SK-N-MC (cell line): Measurements from ENCODE around the gene SLC22A13.

Source experiments
- DNase-seq: peaks from one replicate; pipeline ENCODE4 v3.0.0-alpha.2; 2011; ENCODE audit warnings: low read depth, low spot score
- H3K27ac ChIP-seq: fragments of 200-600 bp; sonication (generic); 2 replicates; pipeline ENCODE4 v1.5.1; 2016; ENCODE audit warnings: mixed run types
- H3K36me3 ChIP-seq: fragments of 200-600 bp; sonication (generic); 2 replicates; pipeline ENCODE4 v1.6.1; 2017; ENCODE audit warnings: antibody characterized with exemption, low read length, mixed read lengths; ENCODE audit not compliant: insufficient read depth
- H3K4me3 ChIP-seq: fragments of 200-600 bp; sonication (generic); 2 replicates; pipeline ENCODE4 v1.5.1; 2016
- H3K9ac ChIP-seq: fragments of 200-600 bp; sonication (generic); 2 replicates; pipeline ENCODE4 v1.8.0; 2017; ENCODE audit warnings: mixed run types, mixed read lengths; ENCODE audit not compliant: insufficient read length
- H3K9me3 ChIP-seq: fragments of 200-600 bp; sonication (generic); 2 replicates; pipeline ENCODE4 v1.6.1; 2017; ENCODE audit warnings: low read depth, mild to moderate bottlenecking, antibody characterized with exemption, low read length, moderate library complexity, mixed read lengths
- EZH2 ChIP-seq: fragments of 200-600 bp; sonication (generic); IDR thresholded peaks from one replicate; pipeline ENCODE4 v1.6.1; 2017; ENCODE audit warnings: antibody characterized with exemption
- FOXP2 ChIP-seq: optimal IDR thresholded peaks from 2 replicates; pipeline ENCODE3; 2011; ENCODE audit warnings: mild to moderate bottlenecking, moderate library complexity; ENCODE audit not compliant: insufficient read depth; ENCODE audit errors: extremely low read length, control extremely low read depth
- POLR2AphosphoS5 ChIP-seq: IDR thresholded peaks from 2 replicates; pipeline ENCODE4 v1.6.1; 2012; ENCODE audit warnings: mild to moderate bottlenecking, low read depth, low read length, borderline replicate concordance

SLC22A13 gene

GRCh38 chr3:38268522-38268921 lies 2.9 kb downstream of the SLC22A13 start:
- DNase-seq, result no peak
- no peak for TF ChIP-seq FOXP2
- no peak for TF ChIP-seq POLR2AphosphoS5
- TF ChIP-seq EZH2, result no peak
- H3K9ac ChIP-seq, result no peak overlapping the region
- H3K36me3 ChIP-seq, result no peaks in the 10 kb centered on the region
- H3K4me3 ChIP-seq, result no peak overlapping the region
- H3K9me3 ChIP-seq, result no peaks in the 10 kb centered on the region
- H3K27ac ChIP-seq, result no peak overlapping the region

DNA sequence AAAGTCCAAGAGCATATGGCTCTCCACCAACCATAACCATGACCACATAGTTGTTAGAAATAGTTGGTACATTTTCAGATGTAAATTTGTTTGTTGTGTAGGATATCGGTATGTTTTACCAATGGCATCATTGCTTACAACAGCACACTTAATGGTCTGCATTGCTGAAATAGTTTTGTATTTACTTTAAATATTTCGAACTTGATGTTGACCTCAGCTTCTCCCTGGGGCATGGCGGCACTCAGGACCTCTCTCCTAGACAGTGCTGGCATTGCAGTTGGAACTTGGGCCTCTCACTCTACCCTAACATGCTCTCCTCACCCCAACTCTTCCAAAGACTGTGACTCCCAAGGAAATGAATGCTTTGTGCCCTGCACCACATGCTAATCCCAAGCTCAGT lies 5.0 kb downstream of the SLC22A13 start:
- no peaks in the 10 kb centered on the region for H3K9me3 ChIP-seq
- TF ChIP-seq FOXP2, result no peak
- no peak for TF ChIP-seq POLR2AphosphoS5
- no peak for TF ChIP-seq EZH2
- no peak overlapping the region for H3K4me3 ChIP-seq
- H3K36me3 ChIP-seq, result no peaks in the 10 kb centered on the region
- no peak overlapping the region for H3K9ac ChIP-seq
- no peak for DNase-seq
- H3K27ac ChIP-seq, result no peak overlapping the region

- H3K9ac ChIP-seq, result no peak overlapping the region
- no peak for TF ChIP-seq FOXP2
- TF ChIP-seq EZH2, result no peak
- no peak for TF ChIP-seq POLR2AphosphoS5
These were observed 5.9 kb downstream of the SLC22A13 start for GRCh38 chr3:38271553-38271952.

GRCh38 chr3:38274864-38275649 lies 9.4 kb downstream of the SLC22A13 start:
- Histone ChIP-seq H3K9ac (no peak overlapping the region), H3K27ac (no peak overlapping the region), H3K36me3 (no peaks in the 10 kb centered on the region), H3K9me3 (no peaks in the 10 kb centered on the region), H3K4me3 (no peak overlapping the region)
- TF ChIP-seq EZH2 (no peak), POLR2AphosphoS5 (no peak), FOXP2 (no peak)
- DNase-seq, result no peak

More at GRCh38 chr3:38271553-38271952, 5.9 kb downstream of the SLC22A13 start:
- no peak for DNase-seq
- no peak overlapping the region for H3K4me3 ChIP-seq
- H3K27ac ChIP-seq, result no peak overlapping the region
- no peaks in the 10 kb centered on the region for H3K9me3 ChIP-seq
- H3K36me3 ChIP-seq, result no peaks in the 10 kb centered on the region

DNA sequence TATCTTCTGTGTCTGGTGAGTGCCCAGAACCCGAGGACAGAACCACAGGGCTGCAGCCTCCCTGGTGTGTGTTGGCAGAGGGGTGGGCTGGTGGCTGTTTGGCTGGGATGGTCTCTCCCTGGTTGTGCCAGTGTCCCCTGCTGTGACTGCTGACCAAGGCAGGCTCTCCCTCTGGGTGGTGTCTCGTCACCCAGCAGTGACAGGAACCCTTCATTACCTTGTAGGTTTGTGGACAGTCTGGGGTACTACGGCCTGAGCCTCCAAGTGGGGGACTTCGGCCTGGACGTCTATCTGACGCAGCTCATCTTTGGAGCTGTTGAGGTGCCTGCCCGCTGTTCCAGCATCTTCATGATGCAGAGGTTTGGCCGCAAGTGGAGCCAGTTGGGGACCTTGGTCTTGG lies 10.0 kb downstream of the SLC22A13 start:
- Histone ChIP-seq H3K4me3 (no peak overlapping the region), H3K9me3 (no peaks in the 10 kb centered on the region), H3K9ac (no peak overlapping the region), H3K36me3 (no peaks in the 10 kb centered on the region), H3K27ac (no peak overlapping the region)
- TF ChIP-seq FOXP2 (no peak), EZH2 (no peak), POLR2AphosphoS5 (no peak)
- no peak for DNase-seq

- Histone ChIP-seq H3K9me3 (no peaks in the 10 kb centered on the region), H3K27ac (no peak overlapping the region), H3K9ac (no peak overlapping the region), H3K4me3 (no peak overlapping the region), H3K36me3 (no peaks in the 10 kb centered on the region)
- TF ChIP-seq POLR2AphosphoS5 (no peak), FOXP2 (no peak), EZH2 (no peak)
- DNase-seq, result no peak
These were observed 10.7 kb downstream of the SLC22A13 start for GRCh38 chr3:38276081-38276916.

- Histone ChIP-seq H3K4me3 (no peak overlapping the region), H3K9me3 (no peaks in the 10 kb centered on the region), H3K27ac (no peak overlapping the region), H3K9ac (no peak overlapping the region), H3K36me3 (no peaks in the 10 kb centered on the region)
- DNase-seq, result no peak
- TF ChIP-seq FOXP2 (no peak), EZH2 (no peak), POLR2AphosphoS5 (no peak)
These were observed 11.5 kb downstream of the SLC22A13 start for GRCh38 chr3:38276917-38277630.

DNA sequence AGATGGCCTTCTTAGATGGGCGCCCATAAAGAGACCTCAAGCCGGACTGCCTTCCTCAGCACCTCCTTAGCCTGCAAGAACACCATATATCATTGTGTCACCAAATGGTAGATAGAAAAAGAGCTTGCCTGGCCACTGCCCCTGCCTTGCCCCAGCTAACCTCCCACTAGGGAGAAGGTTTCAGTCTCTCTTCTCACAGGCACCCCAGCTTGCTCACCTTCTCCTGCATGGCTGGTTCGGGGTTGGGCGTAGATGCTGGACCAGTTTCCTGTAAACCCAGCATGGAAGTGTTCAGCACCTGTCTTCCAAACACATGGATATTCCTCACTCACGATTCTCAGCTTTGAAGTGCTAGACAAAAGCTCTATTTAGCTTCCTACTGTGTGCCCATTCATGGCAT lies 13.2 kb downstream of the SLC22A13 start:
- no peak for TF ChIP-seq EZH2
- TF ChIP-seq POLR2AphosphoS5, result no peak
- no peak for TF ChIP-seq FOXP2
- no peaks in the 10 kb centered on the region for H3K9me3 ChIP-seq
- no peak overlapping the region for H3K9ac ChIP-seq
- H3K27ac ChIP-seq, result no peak overlapping the region
- H3K36me3 ChIP-seq, result no peaks in the 10 kb centered on the region
- no peak for DNase-seq
- H3K4me3 ChIP-seq, result no peak overlapping the region
